GM19468 (cell line): ENCODE data around the gene RBM19.

Experiments used
- ATAC-seq: cut with Tn5 transposase; IDR thresholded peaks from one replicate; pipeline ENCODE4 v1.9.1; 2021; ENCODE audit warnings: mild to moderate bottlenecking, moderate library complexity, moderate number of reproducible peaks; ENCODE audit not compliant: unreplicated experiment; ENCODE audit errors: extremely low read depth

RBM19 gene

GRCh38 chr12:113934946-113935345 is 31.2 kb downstream of the RBM19 start:
- ATAC-seq, result no peak

DNA sequence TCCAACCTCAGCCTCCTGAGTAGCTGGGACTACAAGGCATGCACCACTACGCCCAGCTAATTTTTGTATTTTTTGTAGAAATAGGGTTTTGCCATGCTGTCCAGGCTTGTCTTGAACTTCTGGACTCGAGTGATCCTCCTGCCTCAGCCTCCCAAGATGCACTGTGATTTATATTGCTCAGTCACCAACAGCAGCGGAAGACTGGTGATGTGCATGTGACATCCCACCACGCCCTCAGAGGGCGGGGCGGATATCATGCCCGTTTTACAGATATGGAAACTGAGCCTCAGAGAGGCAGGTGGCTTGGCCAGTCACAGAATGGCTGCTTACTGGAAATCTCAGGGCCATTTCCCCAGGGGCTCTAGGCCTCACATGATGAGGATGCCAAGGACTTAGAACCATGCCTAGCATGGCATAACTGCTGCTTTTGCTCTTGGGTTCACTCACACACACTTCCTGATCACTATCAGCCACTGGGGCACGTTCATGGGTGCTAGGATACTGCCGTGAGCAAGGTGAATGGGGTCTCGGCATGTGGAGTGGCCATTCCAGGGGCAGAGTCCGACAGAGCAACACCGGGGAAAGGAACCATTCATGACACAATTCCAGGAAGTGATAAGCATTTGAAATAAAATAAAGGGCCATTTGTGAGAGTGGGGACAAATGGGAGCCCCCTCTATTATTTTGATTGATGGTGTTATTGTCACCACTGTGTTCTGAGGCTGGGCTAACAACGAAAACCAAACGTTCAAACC is 31.9 kb downstream of the RBM19 start:
- ATAC-seq, result no peak

GRCh38 chr12:113933201-113933786 is 32.8 kb downstream of the RBM19 start:
- no peak for ATAC-seq

DNA sequence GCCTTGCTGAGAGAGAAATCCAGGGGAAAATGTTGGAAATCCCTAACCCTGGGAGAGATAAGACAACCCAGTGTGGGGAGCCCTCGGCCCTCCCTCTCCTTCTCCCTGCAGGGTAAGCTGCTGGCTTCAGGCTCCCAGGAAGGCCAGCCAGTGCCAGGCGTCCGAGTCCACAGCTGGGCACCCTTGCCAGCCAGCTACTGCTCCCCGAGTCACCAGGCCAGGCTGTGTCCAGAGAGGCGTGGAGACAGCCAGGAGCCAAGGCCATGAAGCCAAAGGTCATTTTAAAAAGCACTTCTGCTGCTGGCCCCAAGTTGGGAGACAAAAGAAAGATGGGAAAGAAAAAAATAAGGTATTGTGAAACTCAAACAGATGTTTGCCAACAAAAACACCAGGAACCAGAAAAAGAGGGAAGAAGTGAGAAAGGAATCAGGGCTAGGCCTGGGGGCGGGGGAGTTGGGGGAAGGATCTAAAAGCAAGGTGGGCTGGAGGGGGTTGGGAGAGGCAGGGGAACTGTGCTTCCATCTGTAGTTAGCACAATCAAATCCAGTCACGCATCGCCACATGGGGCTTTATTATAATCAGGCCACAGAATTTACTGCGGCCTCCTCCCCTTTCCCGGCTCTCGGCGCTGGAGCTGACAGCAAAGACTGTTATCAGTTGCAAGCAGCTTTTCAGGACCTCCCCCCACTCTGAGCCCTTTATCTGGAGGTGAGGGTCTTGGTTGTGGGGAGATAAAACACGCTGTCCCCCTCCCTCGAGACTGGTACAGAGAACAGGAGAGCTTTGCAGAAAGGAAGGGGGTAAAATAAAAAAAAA is 33.5 kb downstream of the RBM19 start:
- ATAC-seq, result no peak

DNA sequence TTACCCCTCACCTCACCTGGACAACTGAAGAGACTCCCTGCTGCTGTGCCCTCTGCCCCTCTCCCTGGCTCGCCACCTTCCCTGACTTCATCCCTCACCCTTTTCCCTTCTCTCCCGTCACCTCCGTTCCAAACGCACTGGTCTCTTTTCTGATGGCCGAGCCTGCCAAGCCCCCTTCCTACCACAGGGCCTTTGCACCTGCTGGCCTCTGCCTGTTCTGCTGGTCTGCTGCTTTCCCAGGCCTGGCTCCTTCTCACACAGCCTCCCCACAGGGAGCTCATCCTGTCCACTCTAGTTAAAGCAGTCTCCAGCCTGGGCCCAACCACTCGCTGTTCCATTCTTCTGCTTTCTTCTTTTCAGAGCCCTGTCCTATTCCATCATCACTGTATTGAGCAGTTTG is 34.6 kb downstream of the RBM19 start:
- ATAC-seq, result no peak

GRCh38 chr12:113930249-113930648 is 35.9 kb downstream of the RBM19 start:
- ATAC-seq, result no peak

- ATAC-seq, result no peak
These were observed 36.7 kb downstream of the RBM19 start for GRCh38 chr12:113929312-113929989.

GRCh38 chr12:113926788-113927187 is 39.3 kb downstream of the RBM19 start:
- ATAC-seq, result no peak

GRCh38 chr12:113924341-113924740 is 41.8 kb downstream of the RBM19 start:
- no peak for ATAC-seq

DNA sequence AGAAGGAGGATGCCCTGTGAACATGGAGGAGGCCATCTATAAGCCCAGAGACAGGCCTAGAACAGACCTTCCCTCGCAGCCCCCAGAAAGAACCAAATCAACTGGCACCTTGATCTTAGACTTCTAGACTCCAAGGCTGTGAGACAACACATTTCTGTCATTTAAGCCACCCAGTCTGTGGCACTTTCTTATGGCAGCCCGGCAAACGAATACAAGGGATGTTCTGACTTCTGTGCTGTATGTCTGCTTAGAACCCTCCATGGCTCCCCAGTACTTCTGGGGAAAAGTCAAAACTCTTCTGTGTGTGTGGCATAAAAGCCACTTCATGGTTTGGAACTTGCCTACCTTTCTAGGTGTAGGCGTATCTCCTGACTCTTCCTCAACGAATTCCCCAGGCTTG is 42.9 kb downstream of the RBM19 start:
- ATAC-seq, result no peak

DNA sequence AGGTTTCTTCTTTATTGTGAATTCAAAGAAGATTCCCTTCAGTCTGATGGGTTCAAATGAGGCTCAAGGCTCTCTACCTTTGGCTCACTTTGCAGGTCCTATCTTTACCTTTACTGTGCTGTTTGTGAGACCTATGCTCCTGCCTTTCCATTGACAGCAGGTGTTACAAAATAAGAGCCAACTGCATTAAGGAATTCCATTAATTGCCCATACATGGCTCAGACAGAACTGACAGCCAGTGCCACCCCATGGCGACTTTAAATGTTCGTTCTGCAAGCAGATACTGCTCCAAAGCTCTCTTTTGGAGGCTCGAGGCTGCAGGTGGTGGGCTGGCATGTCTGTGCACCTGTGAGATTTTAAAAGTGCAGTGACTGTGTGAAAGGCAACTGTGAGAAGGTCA is 44.7 kb downstream of the RBM19 start:
- no peak for ATAC-seq

GRCh38 chr12:113919791-113920190 is 46.3 kb downstream of the RBM19 start:
- no peak for ATAC-seq

- ATAC-seq, result no peak
These were observed 47.8 kb downstream of the RBM19 start for GRCh38 chr12:113918306-113918705.

DNA sequence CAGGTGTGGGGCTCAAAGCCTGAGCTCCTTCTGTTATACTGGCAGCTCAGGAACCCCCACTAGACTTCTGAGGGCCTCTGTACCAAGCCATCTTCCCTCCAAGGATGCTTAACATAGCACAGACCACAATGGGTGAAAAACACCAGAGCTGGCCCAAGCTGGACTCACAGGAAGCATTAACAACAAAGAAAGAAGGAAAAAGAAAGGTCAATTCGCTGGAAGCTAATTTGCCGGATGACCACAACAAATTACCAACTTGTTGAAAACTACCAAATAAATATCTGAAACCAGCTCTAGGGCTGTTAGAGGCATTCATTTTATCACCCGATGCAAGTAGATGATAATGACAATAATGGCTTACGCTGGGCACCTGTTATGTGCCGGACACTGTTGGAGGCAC is 48.7 kb downstream of the RBM19 start:
- no peak for ATAC-seq

DNA sequence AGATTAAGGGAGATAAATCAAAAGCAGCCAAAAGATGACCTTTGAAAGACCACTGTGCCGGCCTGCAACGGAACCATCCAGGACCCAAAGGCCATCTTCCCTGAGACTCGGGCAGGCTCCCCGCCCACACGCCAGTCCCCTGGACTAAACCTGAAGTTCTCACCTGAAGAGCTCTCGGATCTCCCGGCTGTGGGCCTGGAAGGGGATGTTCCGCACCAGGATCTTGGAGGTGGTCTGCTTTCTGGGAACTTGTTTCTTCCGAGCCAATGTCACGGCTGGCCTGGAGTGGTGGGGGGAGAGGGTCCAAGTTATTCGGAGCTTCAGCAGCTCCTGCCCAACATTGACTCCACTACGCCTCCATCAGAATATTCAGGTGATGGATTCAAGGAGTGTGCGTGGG is 51.3 kb downstream of the RBM19 start:
- no peak for ATAC-seq

DNA sequence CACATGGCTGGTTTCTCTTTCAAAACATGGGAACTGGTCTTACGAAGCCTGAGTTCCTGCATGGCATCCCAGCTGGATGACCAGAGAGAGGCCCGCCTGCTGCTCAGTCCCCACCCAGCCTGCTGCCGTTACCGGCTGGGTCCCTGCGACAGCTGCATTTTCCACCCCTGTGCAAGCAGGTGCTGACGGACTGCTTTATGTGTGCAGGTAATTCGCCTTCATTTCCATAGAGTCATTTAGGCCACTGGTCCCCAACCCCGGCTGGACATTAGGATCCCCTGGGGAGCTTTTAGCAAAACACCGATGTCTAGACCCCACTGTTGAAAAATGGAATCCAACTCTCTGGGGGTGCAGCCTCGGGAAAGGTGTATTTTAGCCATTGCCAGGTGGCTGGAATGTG is 51.9 kb downstream of the RBM19 start:
- no peak for ATAC-seq

DNA sequence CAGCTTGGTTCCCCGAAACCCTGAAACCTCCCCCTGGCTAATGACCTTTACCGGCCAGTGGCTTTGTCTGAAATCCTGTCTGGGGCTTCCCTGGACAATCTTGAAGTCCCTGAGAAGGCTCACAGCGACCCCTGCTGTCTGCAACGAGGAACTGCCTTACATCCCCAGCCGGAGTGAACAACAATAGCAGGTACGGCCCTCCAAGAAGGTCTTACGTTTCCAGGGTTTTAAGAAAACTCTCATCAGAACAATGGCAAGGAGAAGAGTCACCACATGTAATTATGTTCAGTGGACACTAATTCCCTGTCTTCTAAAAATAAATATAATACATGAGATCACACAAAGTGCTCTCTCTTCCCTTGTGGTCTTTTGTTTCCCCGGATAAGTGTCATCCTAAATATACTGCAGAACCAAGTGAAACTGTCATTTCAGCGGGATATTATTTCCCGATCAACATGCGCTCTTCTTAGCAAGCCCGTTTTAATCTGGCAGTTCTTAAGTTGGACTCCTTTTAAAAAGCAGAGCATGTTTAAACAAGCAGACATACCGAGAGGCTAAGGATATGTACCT is 53.3 kb downstream of the RBM19 start:
- no peak for ATAC-seq

GRCh38 chr12:113911971-113912759 is 54.0 kb downstream of the RBM19 start:
- ATAC-seq, result no peak

DNA sequence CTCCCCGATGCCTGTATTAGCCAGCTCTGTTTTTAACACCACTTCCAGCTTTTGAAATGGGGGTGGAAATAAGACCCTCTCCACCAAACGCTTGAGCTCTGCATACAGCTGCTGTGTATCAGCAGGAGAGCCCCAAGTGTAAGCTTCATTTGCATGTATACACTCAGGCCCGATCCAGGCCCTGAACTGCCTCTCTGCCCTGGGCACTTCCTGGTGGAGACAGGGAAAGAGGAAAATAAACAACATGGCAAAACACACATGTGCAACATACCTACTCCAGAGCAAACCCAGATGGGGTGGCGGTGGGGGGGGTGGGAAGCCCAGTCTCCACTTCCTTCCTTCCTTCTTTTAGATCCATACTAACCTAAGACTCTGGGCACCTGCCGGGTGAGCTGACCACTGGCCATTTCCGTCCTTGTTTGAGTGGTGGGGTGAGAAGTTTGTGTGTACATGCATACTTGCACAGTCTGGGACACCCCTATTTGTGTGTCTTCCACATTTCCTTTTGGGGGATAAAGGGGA is 55.3 kb downstream of the RBM19 start:
- ATAC-seq, result no peak
